KMS-11 (cell line): ENCODE results near the gene PTP4A1.

Experiments
- H2AFZ ChIP-seq: fragments of 200-600 bp; sonication (generic); 2 replicates; pipeline ENCODE4 v1.6.1; 2016; ENCODE audit warnings: antibody characterized with exemption, mixed run types, low read depth
- H3K27ac ChIP-seq: fragments of 200-600 bp; sonication (generic); 2 replicates; pipeline ENCODE4 v1.6.1; 2016; ENCODE audit warnings: mild to moderate bottlenecking, mixed run types
- H3K27me3 ChIP-seq: fragments of 200-600 bp; sonication (generic); 2 replicates; pipeline ENCODE4 v1.6.1; 2017; ENCODE audit warnings: mild to moderate bottlenecking, low read depth, mixed run types, moderate library complexity; ENCODE audit not compliant: insufficient read depth
- H3K36me3 ChIP-seq: fragments of 200-600 bp; sonication (generic); 2 replicates; pipeline ENCODE4 v1.6.1; 2017; ENCODE audit warnings: mild to moderate bottlenecking, mixed run types; ENCODE audit not compliant: insufficient read depth
- H3K4me1 ChIP-seq: fragments of 200-600 bp; sonication (generic); 2 replicates; pipeline ENCODE4 v1.6.1; 2016; ENCODE audit warnings: mild to moderate bottlenecking, low read depth, mixed run types; ENCODE audit not compliant: poor library complexity, severe bottlenecking
- H3K4me2 ChIP-seq: fragments of 200-600 bp; sonication (generic); 2 replicates; pipeline ENCODE4 v1.7.0; 2016; ENCODE audit warnings: mild to moderate bottlenecking, mixed run types
- H3K4me3 ChIP-seq: fragments of 200-600 bp; sonication (generic); IDR thresholded peaks from 2 replicates; pipeline ENCODE4 v1.6.1; 2017; ENCODE audit warnings: low read depth, low read length, mixed read lengths; ENCODE audit not compliant: insufficient read depth
- H3K79me2 ChIP-seq: fragments of 200-600 bp; sonication (generic); 2 replicates; pipeline ENCODE4 v1.6.1; 2016; ENCODE audit warnings: low read depth, mixed run types; ENCODE audit not compliant: insufficient read depth
- H3K9ac ChIP-seq: fragments of 200-600 bp; sonication (generic); 2 replicates; pipeline ENCODE4 v1.6.1; 2016; ENCODE audit warnings: mild to moderate bottlenecking, mixed run types
- H4K20me1 ChIP-seq: fragments of 200-600 bp; sonication (generic); 2 replicates; pipeline ENCODE4 v1.6.1; 2016; ENCODE audit warnings: mild to moderate bottlenecking, mixed run types; ENCODE audit not compliant: insufficient read depth
- TF ChIP-seq, protein P1 (sequence below): fragments of 200-600 bp; sonication (generic); conservative IDR thresholded peaks from 2 replicates; pipeline ENCODE4 v1.6.1; 2017; ENCODE audit warnings: low read depth, mild to moderate bottlenecking, antibody characterized with exemption, low read length, moderate library complexity, mixed read lengths

PTP4A1 gene

DNA sequence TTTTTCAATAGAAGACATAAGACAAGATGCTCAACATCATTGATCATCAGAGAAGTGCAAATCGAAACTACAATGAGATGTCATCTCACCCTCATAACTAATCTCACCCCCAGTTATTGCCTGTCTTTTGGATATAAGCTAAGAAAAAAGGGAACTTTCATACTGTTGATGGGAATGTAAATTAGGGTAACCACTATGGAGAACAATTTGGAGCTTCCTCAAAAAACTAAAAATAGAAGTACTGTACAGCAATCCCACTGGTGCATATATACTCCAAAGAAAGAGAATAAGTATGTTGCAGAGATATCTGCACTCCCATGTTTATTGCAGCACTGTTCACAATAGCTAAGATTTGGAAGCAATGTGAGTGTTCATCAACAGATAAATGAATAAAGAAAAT lies 37.0 kb downstream of the PTP4A1 start:
- H3K9ac ChIP-seq = no peak overlapping the region
- no peak overlapping the region for H2AFZ ChIP-seq
- H3K27me3 ChIP-seq = no peaks in the 10 kb centered on the region
- H4K20me1 ChIP-seq = no peaks in the 10 kb centered on the region
- H3K4me2 ChIP-seq = no peak overlapping the region
- TF ChIP-seq, protein P1, sequence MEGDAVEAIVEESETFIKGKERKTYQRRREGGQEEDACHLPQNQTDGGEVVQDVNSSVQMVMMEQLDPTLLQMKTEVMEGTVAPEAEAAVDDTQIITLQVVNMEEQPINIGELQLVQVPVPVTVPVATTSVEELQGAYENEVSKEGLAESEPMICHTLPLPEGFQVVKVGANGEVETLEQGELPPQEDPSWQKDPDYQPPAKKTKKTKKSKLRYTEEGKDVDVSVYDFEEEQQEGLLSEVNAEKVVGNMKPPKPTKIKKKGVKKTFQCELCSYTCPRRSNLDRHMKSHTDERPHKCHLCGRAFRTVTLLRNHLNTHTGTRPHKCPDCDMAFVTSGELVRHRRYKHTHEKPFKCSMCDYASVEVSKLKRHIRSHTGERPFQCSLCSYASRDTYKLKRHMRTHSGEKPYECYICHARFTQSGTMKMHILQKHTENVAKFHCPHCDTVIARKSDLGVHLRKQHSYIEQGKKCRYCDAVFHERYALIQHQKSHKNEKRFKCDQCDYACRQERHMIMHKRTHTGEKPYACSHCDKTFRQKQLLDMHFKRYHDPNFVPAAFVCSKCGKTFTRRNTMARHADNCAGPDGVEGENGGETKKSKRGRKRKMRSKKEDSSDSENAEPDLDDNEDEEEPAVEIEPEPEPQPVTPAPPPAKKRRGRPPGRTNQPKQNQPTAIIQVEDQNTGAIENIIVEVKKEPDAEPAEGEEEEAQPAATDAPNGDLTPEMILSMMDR = no peak
- H3K4me3 ChIP-seq = no peak overlapping the region
- no peaks in the 10 kb centered on the region for H3K79me2 ChIP-seq
- no peak overlapping the region for H3K27ac ChIP-seq
- H3K4me1 ChIP-seq = no peaks in the 10 kb centered on the region
- no peaks in the 10 kb centered on the region for H3K36me3 ChIP-seq

DNA sequence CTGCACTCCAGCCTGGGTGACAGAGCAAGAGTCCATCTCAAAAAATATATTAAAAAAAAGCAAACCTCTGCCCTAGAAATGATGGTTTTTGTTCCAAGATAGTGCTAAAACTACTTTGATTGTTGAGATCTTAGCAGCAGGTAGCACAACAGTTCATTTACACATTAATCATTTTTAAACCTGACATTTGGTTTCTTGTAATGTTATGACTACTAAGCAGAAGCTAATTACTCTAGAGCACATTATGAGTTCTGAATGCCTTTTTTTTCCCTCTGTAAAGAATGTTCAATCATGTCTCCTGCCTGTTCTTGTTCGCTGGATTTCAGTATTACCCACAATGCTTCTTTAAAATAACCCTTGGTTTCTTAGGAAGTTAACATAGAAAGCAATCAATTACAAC lies 38.7 kb downstream of the PTP4A1 start:
- Histone ChIP-seq H3K27ac (no peak overlapping the region), H4K20me1 (no peaks in the 10 kb centered on the region), H3K79me2 (no peaks in the 10 kb centered on the region), H3K4me3 (no peak overlapping the region), H3K36me3 (no peaks in the 10 kb centered on the region), H3K9ac (no peak overlapping the region), H2AFZ (no peak overlapping the region), H3K4me2 (no peak overlapping the region), H3K4me1 (no peaks in the 10 kb centered on the region), H3K27me3 (no peaks in the 10 kb centered on the region)
- TF ChIP-seq, protein P1 = no peak

DNA sequence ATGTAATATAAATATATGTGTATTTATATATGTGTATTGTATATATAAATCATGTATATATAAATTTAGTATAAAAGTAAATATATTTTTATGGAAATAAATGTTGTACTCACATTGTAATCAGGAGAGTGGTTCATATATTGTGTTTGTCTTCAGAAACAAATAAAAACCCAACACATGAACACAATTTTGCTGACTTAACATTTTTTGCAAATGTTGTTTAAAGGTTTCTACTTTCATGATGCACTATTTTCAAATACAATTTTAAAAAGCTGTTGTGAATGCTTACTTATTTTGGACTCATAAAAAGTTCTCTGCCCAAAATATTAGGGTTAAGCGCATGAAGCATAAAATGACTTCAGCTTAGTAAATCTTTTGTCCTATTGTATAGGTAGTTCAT lies 39.3 kb downstream of the PTP4A1 start:
- Histone ChIP-seq H3K27ac (no peak overlapping the region), H3K36me3 (no peaks in the 10 kb centered on the region), H3K27me3 (no peaks in the 10 kb centered on the region), H3K4me2 (no peak overlapping the region), H3K9ac (no peak overlapping the region), H3K4me3 (no peak overlapping the region), H4K20me1 (no peaks in the 10 kb centered on the region), H3K79me2 (no peaks in the 10 kb centered on the region), H3K4me1 (no peaks in the 10 kb centered on the region), H2AFZ (no peak overlapping the region)
- TF ChIP-seq, protein P1 = no peak

GRCh38 chr6:63615590-63615989 lies 43.3 kb downstream of the PTP4A1 start:
- Histone ChIP-seq H3K4me2 (no peak overlapping the region), H3K27me3 (no peaks in the 10 kb centered on the region), H2AFZ (no peak overlapping the region), H3K4me1 (no peaks in the 10 kb centered on the region), H3K79me2 (no peaks in the 10 kb centered on the region), H4K20me1 (no peaks in the 10 kb centered on the region), H3K36me3 (no peaks in the 10 kb centered on the region), H3K9ac (no peak overlapping the region), H3K4me3 (no peak overlapping the region), H3K27ac (no peak overlapping the region)
- TF ChIP-seq, protein P1 = no peak
